ENCODE results near the gene ADIPOR2. TPM values are rescaled to one million over a fixed set of nuclear protein-coding genes. Genes with fewer than 3 reads are reported as not detected.

ADIPOR2 gene
- total and polyA plus RNA-seq, 2 donors (not counting 1 experiment from before 2014, with no cell fraction given), result 43.1 to 46.1 TPM

DNA sequence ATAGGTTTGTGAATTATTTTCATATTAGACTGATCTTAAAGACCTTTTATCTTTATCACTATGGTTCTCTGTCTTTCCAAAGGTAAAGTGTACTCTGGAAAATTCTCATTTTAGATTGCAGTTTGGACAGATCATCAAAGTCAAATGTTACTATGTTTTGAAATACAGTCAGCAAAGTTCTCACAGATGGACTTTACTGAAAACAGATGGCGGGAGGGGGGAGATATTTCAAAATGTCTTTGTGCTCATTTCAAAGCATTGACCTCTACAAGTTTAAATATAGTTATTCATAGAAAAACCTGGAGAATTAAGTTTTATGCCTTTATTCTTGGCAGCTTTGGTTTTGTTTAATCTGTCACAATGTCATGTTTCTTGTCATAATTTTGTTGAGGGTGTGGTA is 77.7 kb downstream of the ADIPOR2 start:
- Histone ChIP-seq H3K27me3 (ENCODE audit: control insufficient read depth, insufficient read depth, low read length) (no peaks in the 10 kb centered on the region), H3K4me2 (ENCODE audit: extremely low read depth, insufficient read depth, low read length) (no peak overlapping the region), H3K27ac (ENCODE audit: insufficient read depth, low read length) (no peak overlapping the region), H3K9me3 (ENCODE audit: control insufficient read depth, insufficient read depth, low read depth, low read length) (no peaks in the 10 kb centered on the region), H3K9ac (ENCODE audit: insufficient read depth, low read length) (no peak overlapping the region), H4K20me1 (ENCODE audit: control insufficient read depth, extremely low read depth, insufficient read depth, low read length) (peaks cover 1% of the 10 kb centered on the region), H3K36me3 (ENCODE audit: control insufficient read depth, insufficient read depth, low read length) (no peaks in the 10 kb centered on the region), H2AFZ (ENCODE audit: low read length) (no peak overlapping the region), H3K4me3 (replicated peaks in 1 of 4; ENCODE audit: control extremely low read depth in 1 of 4, insufficient read depth in 1 of 4, low read depth in 3 of 4, low read length in 4 of 4) (no peak overlapping the region), H3K4me1 (ENCODE audit: control insufficient read depth, extremely low read depth, insufficient read depth, low read length) (no peaks in the 10 kb centered on the region), H3K79me2 (ENCODE audit: control insufficient read depth, insufficient read depth, low read length) (peaks cover 2% of the 10 kb centered on the region)
- peak in 1 of 2 donors; percentile 42 for DNase-seq (ENCODE audit: low read depth in 2 of 2)
- TF ChIP-seq, protein P1, sequence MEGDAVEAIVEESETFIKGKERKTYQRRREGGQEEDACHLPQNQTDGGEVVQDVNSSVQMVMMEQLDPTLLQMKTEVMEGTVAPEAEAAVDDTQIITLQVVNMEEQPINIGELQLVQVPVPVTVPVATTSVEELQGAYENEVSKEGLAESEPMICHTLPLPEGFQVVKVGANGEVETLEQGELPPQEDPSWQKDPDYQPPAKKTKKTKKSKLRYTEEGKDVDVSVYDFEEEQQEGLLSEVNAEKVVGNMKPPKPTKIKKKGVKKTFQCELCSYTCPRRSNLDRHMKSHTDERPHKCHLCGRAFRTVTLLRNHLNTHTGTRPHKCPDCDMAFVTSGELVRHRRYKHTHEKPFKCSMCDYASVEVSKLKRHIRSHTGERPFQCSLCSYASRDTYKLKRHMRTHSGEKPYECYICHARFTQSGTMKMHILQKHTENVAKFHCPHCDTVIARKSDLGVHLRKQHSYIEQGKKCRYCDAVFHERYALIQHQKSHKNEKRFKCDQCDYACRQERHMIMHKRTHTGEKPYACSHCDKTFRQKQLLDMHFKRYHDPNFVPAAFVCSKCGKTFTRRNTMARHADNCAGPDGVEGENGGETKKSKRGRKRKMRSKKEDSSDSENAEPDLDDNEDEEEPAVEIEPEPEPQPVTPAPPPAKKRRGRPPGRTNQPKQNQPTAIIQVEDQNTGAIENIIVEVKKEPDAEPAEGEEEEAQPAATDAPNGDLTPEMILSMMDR (conservative IDR thresholded peaks at IDR 0.05 in 1 of 2, IDR thresholded peaks at IDR 0.05 in 1 of 2; ENCODE audit: low read depth in 1 of 2, low read length in 2 of 2), result no peak
- no peak for TF ChIP-seq EZH2 (IDR thresholded peaks at IDR 0.05; ENCODE audit: low read length, missing control alignments)

DNA sequence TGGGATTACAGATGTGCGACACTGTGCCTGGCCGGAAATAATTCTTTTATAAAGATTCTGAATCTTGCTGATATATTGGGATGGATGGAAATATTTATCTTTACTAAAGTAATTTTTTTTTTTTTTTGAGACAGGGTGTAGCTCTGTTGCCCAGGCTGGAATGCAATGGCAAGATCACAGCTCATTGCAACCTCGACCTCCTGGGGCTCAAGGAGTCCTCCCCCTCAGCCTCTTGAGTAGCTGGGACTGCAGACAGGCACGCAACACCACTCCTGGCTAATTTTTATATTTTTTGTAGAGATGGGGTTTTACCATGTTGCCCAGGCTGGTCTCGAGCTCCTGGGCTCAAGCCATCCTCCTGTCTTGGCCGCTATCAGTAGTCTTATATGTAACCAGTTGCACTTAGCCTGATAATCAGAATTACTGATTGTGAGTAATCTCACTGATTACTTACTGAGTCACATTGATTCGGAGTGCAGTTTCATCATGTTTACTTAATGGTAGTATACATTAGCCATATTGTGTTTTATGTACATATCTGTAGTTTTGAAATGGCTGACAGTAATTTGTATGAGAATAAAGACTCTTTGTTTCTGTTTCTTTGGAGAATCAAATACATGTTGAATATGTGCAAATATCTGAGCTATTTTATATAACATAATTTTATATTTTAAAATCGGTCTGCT is 79.1 kb downstream of the ADIPOR2 start:
- H3K79me2 ChIP-seq (ENCODE audit: control insufficient read depth, insufficient read depth, low read length), result peaks cover 2% of the 10 kb centered on the region

DNA sequence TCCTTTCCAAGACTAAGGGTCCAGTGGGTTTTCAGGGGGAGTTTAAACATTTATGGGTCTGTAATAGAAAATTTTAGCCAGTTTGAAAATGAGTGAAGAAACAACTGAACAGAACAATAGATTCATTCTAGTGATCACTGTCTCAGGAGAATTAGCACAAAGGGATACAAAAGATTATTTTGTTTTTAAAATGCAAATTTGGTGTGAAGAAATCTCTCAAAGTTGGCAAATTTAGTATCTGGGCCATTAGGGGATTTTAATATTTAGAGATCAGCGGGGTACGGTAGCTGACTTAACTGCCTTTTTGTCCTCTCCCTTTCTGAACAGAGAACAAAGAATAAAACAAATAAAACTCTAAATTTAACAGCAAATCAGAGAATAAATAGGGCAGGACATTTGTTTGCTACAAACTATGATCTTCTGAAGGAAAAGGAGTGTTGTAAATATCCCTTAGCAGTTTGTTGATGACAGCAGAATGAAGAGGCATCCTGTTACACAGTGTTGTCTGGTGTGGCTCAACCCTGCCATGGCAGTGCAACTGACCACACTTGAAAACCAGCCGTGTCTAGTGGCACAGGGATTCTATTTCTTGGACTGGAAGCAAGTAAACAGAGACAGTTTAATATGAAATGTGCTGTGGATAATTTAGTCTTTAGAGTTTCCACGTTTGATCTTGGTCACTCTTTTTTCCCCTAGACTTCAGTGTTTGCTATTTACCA is 83.2 kb downstream of the ADIPOR2 start:
- Histone ChIP-seq H3K4me1 (ENCODE audit: control insufficient read depth, extremely low read depth, insufficient read depth, low read length) (peaks cover 13% of the 10 kb centered on the region), H4K20me1 (ENCODE audit: control insufficient read depth, extremely low read depth, insufficient read depth, low read length) (no peaks in the 10 kb centered on the region), H3K4me2 (ENCODE audit: extremely low read depth, insufficient read depth, low read length) (no peak overlapping the region), H3K9ac (ENCODE audit: insufficient read depth, low read length) (no peak overlapping the region), H3K27me3 (ENCODE audit: control insufficient read depth, insufficient read depth, low read length) (no peaks in the 10 kb centered on the region), H3K36me3 (ENCODE audit: control insufficient read depth, insufficient read depth, low read length) (no peaks in the 10 kb centered on the region), H3K27ac (ENCODE audit: insufficient read depth, low read length) (no peak overlapping the region), H2AFZ (ENCODE audit: low read length) (no peak overlapping the region), H3K4me3 (replicated peaks in 1 of 4; ENCODE audit: control extremely low read depth in 1 of 4, insufficient read depth in 1 of 4, low read depth in 3 of 4, low read length in 4 of 4) (no peak overlapping the region), H3K79me2 (ENCODE audit: control insufficient read depth, insufficient read depth, low read length) (no peaks in the 10 kb centered on the region), H3K9me3 (ENCODE audit: control insufficient read depth, insufficient read depth, low read depth, low read length) (no peaks in the 10 kb centered on the region)
- no peak for DNase-seq (ENCODE audit: low read depth in 2 of 2)
- TF ChIP-seq, protein P1 (conservative IDR thresholded peaks at IDR 0.05 in 1 of 2, IDR thresholded peaks at IDR 0.05 in 1 of 2; ENCODE audit: low read depth in 1 of 2, low read length in 2 of 2), result no peak
- no peak for TF ChIP-seq EZH2 (IDR thresholded peaks at IDR 0.05; ENCODE audit: low read length, missing control alignments)

More for the DNA sequence above, 79.1 kb downstream of the ADIPOR2 start:
- TF ChIP-seq EZH2 (IDR thresholded peaks at IDR 0.05; ENCODE audit: low read length, missing control alignments), result no peak
- Histone ChIP-seq H3K9me3 (ENCODE audit: control insufficient read depth, insufficient read depth, low read depth, low read length) (no peaks in the 10 kb centered on the region), H2AFZ (ENCODE audit: low read length) (no peak overlapping the region), H3K36me3 (ENCODE audit: control insufficient read depth, insufficient read depth, low read length) (no peaks in the 10 kb centered on the region), H3K9ac (ENCODE audit: insufficient read depth, low read length) (no peak overlapping the region), H3K4me3 (replicated peaks in 1 of 4; ENCODE audit: control extremely low read depth in 1 of 4, insufficient read depth in 1 of 4, low read depth in 3 of 4, low read length in 4 of 4) (no peak overlapping the region), H3K4me1 (ENCODE audit: control insufficient read depth, extremely low read depth, insufficient read depth, low read length) (no peaks in the 10 kb centered on the region), H4K20me1 (ENCODE audit: control insufficient read depth, extremely low read depth, insufficient read depth, low read length) (peaks cover 1% of the 10 kb centered on the region), H3K27ac (ENCODE audit: insufficient read depth, low read length) (no peak overlapping the region), H3K4me2 (ENCODE audit: extremely low read depth, insufficient read depth, low read length) (no peak overlapping the region), H3K27me3 (ENCODE audit: control insufficient read depth, insufficient read depth, low read length) (no peaks in the 10 kb centered on the region)
- no peak for DNase-seq (ENCODE audit: low read depth in 2 of 2)

Data from fibroblast of lung (primary cell).